ENCODE results near the gene USF3. TPM values are rescaled to one million over a fixed set of nuclear protein-coding genes. Genes with fewer than 3 reads are reported as not detected.

The USF3 gene
- total RNA-seq, 1 experiment from 2014 or later = 13.5 TPM

- POLR2A ChIA-PET = no interaction called here
- Histone ChIP-seq H3K27me3 (ENCODE audit: insufficient read depth, low read length) (no peaks in the 10 kb centered on the region), H2AFZ (ENCODE audit: low read depth, low read length, poor library complexity, severe bottlenecking) (peak overlapping the region; percentile 58), H4K20me1 (ENCODE audit: insufficient read depth) (no peaks in the 10 kb centered on the region), H3K9me3 (ENCODE audit: control insufficient read depth in 1 of 2, insufficient read depth in 1 of 2, low read depth in 1 of 2, low read length in 2 of 2) (no peaks in the 10 kb centered on the region), H3K27ac (ENCODE audit: low read depth, low read length) (no peak overlapping the region), H3K36me3 (ENCODE audit: control insufficient read depth in 1 of 2, insufficient read depth in 2 of 2, low read length in 2 of 2) (no peaks in the 10 kb centered on the region), H3K9me2 (ENCODE audit: insufficient read depth) (no peaks in the 10 kb centered on the region), H3K79me2 (ENCODE audit: insufficient read depth, low read length) (no peaks in the 10 kb centered on the region), H3K4me1 (ENCODE audit: control insufficient read depth in 1 of 2, insufficient read depth in 2 of 2, low read length in 2 of 2) (peaks cover 0 to 9% of the 10 kb centered on the region in 2 experiments; a peak in 1 of 4 replicates), H3K9ac (ENCODE audit: low read length) (no peak overlapping the region; the same call in 1 of the 2 replicates), H3K4me2 (ENCODE audit: low read length) (peak overlapping the region; percentile 58), H3K4me3 (replicated peaks in 1 of 2; ENCODE audit: low read depth in 1 of 2, low read length in 2 of 2) (peak overlapping the region; percentile 6 to 21; a peak in 1 of 4 replicates)
- ATAC-seq (peak; percentile 99), DNase-seq (ENCODE audit: low read depth, low spot score) (peak; percentile 79)
- intact Hi-C loops (cut with micrococcal nuclease) = loop anchor here (1.0 to 10.0 kb wide), 5 partner anchors 132 to 982 kb away; partner anchors contain the start of gene CCDC80
- no TSS peak for BruUV-seq (replicated peaks)
- RAD21 ChIA-PET (ENCODE audit: low non-redundant PET in 1 of 2, low total read pairs in 2 of 2, uncharacterized antibody in 2 of 2, unreplicated experiment in 2 of 2) = no interaction called here
- peak; percentile 88 to 98 (median 95) for TF ChIP-seq CTCF (IDR thresholded peaks at IDR 0.05 in 2 of 3, conservative IDR thresholded peaks at IDR 0.05 in 1 of 3; ENCODE audit: borderline replicate concordance in 1 of 3, insufficient read depth in 1 of 3, low read depth in 2 of 3, low read length in 2 of 3)
- TF ChIP-seq ZNF274 (IDR thresholded peaks at IDR 0.05; ENCODE audit: low read depth, low read length) = no peak
- no peak for TF ChIP-seq REST (IDR thresholded peaks at IDR 0.05; ENCODE audit: low read depth)
- peak; percentile 34; the same call in 1 of the 2 replicates for TF ChIP-seq CBX3 (IDR thresholded peaks at IDR 0.05; ENCODE audit: low read depth)
- TF ChIP-seq MAX (IDR thresholded peaks at IDR 0.05) = peak; percentile 46; the same call in 1 of the 2 replicates
- peak; percentile 92 for TF ChIP-seq RAD21 (IDR thresholded peaks at IDR 0.05; ENCODE audit: low read depth)
- TF ChIP-seq CEBPB (IDR thresholded peaks at IDR 0.05; ENCODE audit: low read depth) = no peak
- TF ChIP-seq FOSL1 (IDR thresholded peaks at IDR 0.05; ENCODE audit: low read depth) = peak; percentile 6; the same call in 1 of the 2 replicates
- no peak for TF ChIP-seq SP1 (IDR thresholded peaks at IDR 0.05; ENCODE audit: low read depth)
- CTCF ChIA-PET = interaction anchor here (0.7 to 2.4 kb wide), 5 partner anchors 49 to 1515 kb away, joined by 3 to 13 read pairs (median 3); partner anchors contain the start of gene SPICE1
Observed at GRCh38 chr3:113626503-113627371, 69.7 kb downstream of the USF3 start.
